ENCODE results near the gene ARMC8.

- TF ChIP-seq POLR2A (IDR thresholded peaks at IDR 0.05) (no peak), CTCF (IDR thresholded peaks at IDR 0.05) (no peak)
Observed at GRCh38 chr3:138328341-138328740, 141.2 kb downstream of the ARMC8 start.
